ENCODE data around the gene MND1. TPM values are rescaled to one million over a fixed set of nuclear protein-coding genes. Genes with fewer than 3 reads are reported as not detected.
"Not testable (repeated sequence)": the region's sequence is repeated elsewhere in the genome, so short reads cannot be mapped to it uniquely, and the experiment has no call there.

Gene MND1
- total RNA-seq, 1 donor from 2014 or later = 0.53 TPM

DNA sequence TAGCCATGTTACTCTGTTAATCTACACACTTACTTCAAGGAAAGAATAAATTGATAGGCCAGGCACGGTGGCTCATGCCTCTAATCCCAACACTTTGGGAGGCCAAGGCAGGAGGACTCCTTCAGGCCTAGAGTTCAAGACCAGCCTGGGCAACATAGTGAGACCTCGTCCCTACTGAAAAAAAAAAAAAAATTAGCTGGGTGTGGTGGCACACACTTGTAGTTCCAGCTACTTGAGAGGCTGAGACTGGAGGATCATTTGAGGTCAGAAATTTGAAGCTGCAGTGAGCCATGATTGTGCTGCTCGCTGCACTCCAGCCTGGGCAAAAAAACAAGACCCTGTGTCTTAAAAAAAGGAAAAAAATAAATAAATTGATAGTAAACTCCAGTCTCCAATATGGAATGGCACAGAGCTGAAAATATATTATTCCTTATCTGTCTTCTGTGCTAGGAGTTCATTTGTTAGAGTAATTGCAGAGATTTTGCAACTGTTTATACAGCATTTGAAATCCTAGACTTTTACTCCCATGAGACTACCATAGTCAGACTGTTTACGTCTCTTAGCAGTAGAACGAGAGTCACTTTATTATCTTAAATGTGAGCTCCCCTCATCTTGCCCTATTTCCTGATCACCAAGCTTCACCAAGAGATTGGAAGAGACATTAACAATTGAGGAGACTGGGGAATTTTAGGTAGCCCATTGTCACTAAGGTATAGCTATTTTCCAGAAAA is 102.9 kb downstream of the MND1 start:
- Mint-ChIP-seq H3K27ac (peak overlapping the region; percentile 30), H3K27me3 (no peaks in the 10 kb centered on the region), H3K36me3 (ENCODE audit: low read depth) (no peaks in the 10 kb centered on the region), H3K9me3 (no peaks in the 10 kb centered on the region), H3K4me1 (peaks cover 34% of the 10 kb centered on the region), H3K4me3 (no peak overlapping the region)
- POLR2A ChIA-PET = interaction anchor here (0.6 to 3.0 kb wide), 2 partner anchors 10 to 19 kb away, joined by 6 to 31 read pairs; partner anchors contain the start of gene TMEM131L
- CTCF ChIA-PET = no interaction called here
- DNase-seq (no peak), ATAC-seq (ENCODE audit: low read depth) (no peak)
- TF ChIP-seq, protein P1, sequence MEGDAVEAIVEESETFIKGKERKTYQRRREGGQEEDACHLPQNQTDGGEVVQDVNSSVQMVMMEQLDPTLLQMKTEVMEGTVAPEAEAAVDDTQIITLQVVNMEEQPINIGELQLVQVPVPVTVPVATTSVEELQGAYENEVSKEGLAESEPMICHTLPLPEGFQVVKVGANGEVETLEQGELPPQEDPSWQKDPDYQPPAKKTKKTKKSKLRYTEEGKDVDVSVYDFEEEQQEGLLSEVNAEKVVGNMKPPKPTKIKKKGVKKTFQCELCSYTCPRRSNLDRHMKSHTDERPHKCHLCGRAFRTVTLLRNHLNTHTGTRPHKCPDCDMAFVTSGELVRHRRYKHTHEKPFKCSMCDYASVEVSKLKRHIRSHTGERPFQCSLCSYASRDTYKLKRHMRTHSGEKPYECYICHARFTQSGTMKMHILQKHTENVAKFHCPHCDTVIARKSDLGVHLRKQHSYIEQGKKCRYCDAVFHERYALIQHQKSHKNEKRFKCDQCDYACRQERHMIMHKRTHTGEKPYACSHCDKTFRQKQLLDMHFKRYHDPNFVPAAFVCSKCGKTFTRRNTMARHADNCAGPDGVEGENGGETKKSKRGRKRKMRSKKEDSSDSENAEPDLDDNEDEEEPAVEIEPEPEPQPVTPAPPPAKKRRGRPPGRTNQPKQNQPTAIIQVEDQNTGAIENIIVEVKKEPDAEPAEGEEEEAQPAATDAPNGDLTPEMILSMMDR (IDR thresholded peaks at IDR 0.05) = no peak
- intact Hi-C loops (cut with micrococcal nuclease) = no loop called here

DNA sequence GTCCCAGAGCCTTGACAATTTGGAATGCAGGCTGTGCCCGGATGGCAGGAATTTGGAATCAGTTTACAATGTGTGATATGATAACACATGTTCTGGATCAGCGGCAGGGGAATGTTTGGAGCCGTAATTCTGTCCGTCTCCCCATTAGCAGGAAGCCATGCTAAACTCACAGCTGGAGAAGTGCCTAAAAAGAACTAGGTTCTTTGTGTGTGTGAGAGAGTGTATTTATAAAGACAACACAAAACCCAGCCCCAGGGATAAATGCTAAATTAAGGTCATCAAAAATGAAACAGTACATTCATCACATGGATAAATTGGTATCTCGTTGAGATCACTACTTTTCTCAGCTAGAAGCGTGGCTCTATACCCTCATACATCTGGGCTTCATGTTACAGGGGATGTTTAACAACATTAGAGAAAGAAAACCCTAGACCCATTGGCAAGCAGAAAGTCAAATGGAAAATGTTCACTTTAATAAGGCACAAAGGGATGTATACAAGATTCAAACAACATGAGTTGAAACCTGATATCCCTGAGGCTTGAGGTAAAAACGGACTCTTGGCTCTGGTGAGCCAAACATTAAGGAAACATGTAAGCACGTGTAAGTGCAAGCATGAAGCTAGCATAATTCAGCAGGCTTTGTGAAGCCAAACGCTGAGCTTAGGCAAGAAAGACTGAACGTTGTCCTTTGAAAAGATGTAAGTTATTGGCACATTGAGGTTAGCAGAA is 103.7 kb downstream of the MND1 start:
- no peak for DNase-seq
- TF ChIP-seq, protein P1 (IDR thresholded peaks at IDR 0.05) = no peak
- POLR2A ChIA-PET = interaction anchor here (0.6 to 3.0 kb wide), 2 partner anchors 11 to 18 kb away, joined by 6 to 31 read pairs; partner anchors contain the start of gene TMEM131L
- intact Hi-C loops (cut with micrococcal nuclease) = no loop called here
- no peaks in the 10 kb centered on the region for H3K36me3 Mint-ChIP-seq (ENCODE audit: low read depth)
- H3K9me3 Mint-ChIP-seq = no peaks in the 10 kb centered on the region
- ATAC-seq (ENCODE audit: low read depth) = no peak
- H3K4me3 Mint-ChIP-seq = no peak overlapping the region
- CTCF ChIA-PET = no interaction called here
- H3K27ac Mint-ChIP-seq = peak overlapping the region; percentile 30
- no peaks in the 10 kb centered on the region for H3K27me3 Mint-ChIP-seq
- peaks cover 31% of the 10 kb centered on the region for H3K4me1 Mint-ChIP-seq

DNA sequence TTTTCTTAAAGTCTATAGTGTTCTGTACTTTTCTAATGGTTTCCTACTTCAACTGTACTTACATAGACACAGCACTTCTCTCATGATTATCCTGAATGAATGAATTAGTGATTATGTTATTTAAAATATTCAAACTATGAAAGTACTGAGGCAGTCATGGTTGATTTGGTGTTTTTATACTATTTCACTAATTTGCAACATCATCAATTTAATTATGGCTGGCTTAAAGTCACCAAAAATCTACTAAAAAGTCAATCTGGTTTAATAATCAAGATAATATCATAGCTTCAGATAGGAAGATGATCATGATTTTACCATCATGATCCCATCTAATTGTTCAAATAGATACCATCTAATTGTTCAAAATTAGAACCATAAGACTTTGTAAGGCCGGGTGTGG is 104.8 kb downstream of the MND1 start:
- DNase-seq = no peak
- ChIA-PET POLR2A (interaction anchor here (0.6 to 3.0 kb wide), 2 partner anchors 11 to 17 kb away, joined by 4 to 31 read pairs; partner anchors contain the start of gene TMEM131L), CTCF (no interaction called here)
- no peak for ATAC-seq (ENCODE audit: low read depth)
- Mint-ChIP-seq H3K27me3 (no peaks in the 10 kb centered on the region), H3K4me1 (peaks cover 28% of the 10 kb centered on the region), H3K27ac (peak overlapping the region; percentile 72), H3K36me3 (ENCODE audit: low read depth) (no peaks in the 10 kb centered on the region), H3K9me3 (no peaks in the 10 kb centered on the region), H3K4me3 (no peak overlapping the region)
- TF ChIP-seq, protein P1 (IDR thresholded peaks at IDR 0.05) = no peak
- intact Hi-C loops (cut with micrococcal nuclease) = no loop called here

GRCh38 chr4:153450544-153450917 is 106.0 kb downstream of the MND1 start:
- POLR2A ChIA-PET = interaction anchor here (3.0 kb wide), 1 partner anchor 16 kb away, joined by 31 read pairs; the partner anchor contains the start of gene TMEM131L
- CTCF ChIA-PET = no interaction called here
- DNase-seq (no peak), ATAC-seq (ENCODE audit: low read depth) (no peak)
- H3K4me3 Mint-ChIP-seq = peak overlapping the region; percentile 0
- H3K36me3 Mint-ChIP-seq (ENCODE audit: low read depth) = no peaks in the 10 kb centered on the region
- H3K4me1 Mint-ChIP-seq = peaks cover 28% of the 10 kb centered on the region
- TF ChIP-seq, protein P1 (IDR thresholded peaks at IDR 0.05) = no peak
- H3K27ac Mint-ChIP-seq = peak overlapping the region; percentile 72
- H3K9me3 Mint-ChIP-seq = no peaks in the 10 kb centered on the region
- intact Hi-C loops (cut with micrococcal nuclease) = loop anchor here (1.0 kb wide), 2 partner anchors 10 to 14 kb away; no protein-coding TSS in a partner anchor
- H3K27me3 Mint-ChIP-seq = no peaks in the 10 kb centered on the region

DNA sequence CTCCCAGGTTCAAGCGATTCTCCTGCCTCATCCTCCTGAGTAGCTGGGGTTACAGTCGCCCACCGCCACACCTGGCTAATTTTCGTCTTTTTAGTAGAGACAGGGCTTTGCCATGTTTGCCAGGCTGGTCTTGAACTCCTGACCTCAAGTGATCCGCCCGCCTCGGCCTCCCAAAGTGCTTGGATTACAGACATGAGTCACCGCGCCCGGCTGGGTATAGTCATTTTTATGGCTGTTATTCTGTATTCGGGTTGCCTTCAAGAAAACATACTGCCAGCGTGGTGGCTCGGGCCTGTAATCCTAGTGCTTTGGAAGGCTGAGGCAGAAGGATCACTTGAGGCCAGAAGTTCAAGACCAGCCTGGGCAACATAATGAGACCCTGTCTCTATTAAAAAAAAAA is 106.7 kb downstream of the MND1 start:
- POLR2A ChIA-PET; CTCF ChIA-PET; H3K27me3 Mint-ChIP-seq; intact Hi-C loops (cut with micrococcal nuclease); H3K36me3 Mint-ChIP-seq (ENCODE audit: low read depth); H3K27ac Mint-ChIP-seq; ATAC-seq (ENCODE audit: low read depth); DNase-seq; H3K4me3 Mint-ChIP-seq; H3K9me3 Mint-ChIP-seq: not testable (repeated sequence)
- H3K4me1 Mint-ChIP-seq = peaks cover 28% of the 10 kb centered on the region
